GM12801 (cell line): ENCODE measurements around the gene COL5A2.

Experiments
- CTCF ChIP-seq: IDR thresholded peaks from one replicate; pipeline ENCODE4 v1.5.1; 2011; ENCODE audit warnings: control low read depth; ENCODE audit not compliant: insufficient read length; ENCODE audit errors: extremely low read depth

Gene COL5A2

GRCh38 chr2:189157939-189158338 lies 21.6 kb downstream of the COL5A2 start:
- no peak for TF ChIP-seq CTCF

- no peak for TF ChIP-seq CTCF
Observed at GRCh38 chr2:189157456-189157855, 22.1 kb downstream of the COL5A2 start.

- TF ChIP-seq CTCF, result no peak
Observed at GRCh38 chr2:189155795-189156194, 23.8 kb downstream of the COL5A2 start.

- no peak for TF ChIP-seq CTCF
Observed at GRCh38 chr2:189153619-189154018, 25.9 kb downstream of the COL5A2 start.

- no peak for TF ChIP-seq CTCF
Observed at GRCh38 chr2:189152483-189152882, 27.1 kb downstream of the COL5A2 start.

GRCh38 chr2:189151906-189152305 lies 27.7 kb downstream of the COL5A2 start:
- TF ChIP-seq CTCF, result no peak

- no peak for TF ChIP-seq CTCF
Observed at GRCh38 chr2:189150033-189150432, 29.5 kb downstream of the COL5A2 start.

- TF ChIP-seq CTCF, result no peak
Observed at GRCh38 chr2:189147989-189148388, 31.6 kb downstream of the COL5A2 start.
